Stimulated activated CD4-positive, alpha-beta T cell treated with anti-CD3 and anti-CD28 coated beads, TNF-alpha, amount 100 ng/mL, for 1 hour (primary cell): ENCODE measurements around the gene TBC1D10A.
A peak's percentile ranks its signal among the peaks of the same experiment; 100 is the strongest.

Experiments
- DNase-seq, 3 donors: peaks; one replicate each; pipeline ENCODE4 v3.0.0-alpha.2; 2020; ENCODE audit warnings: low read depth in 3 of 3, low spot score in 1 of 3

The TBC1D10A gene

GRCh38 chr22:30302810-30303138 is 24.0 kb downstream of the TBC1D10A start:
- DNase-seq = no peak

GRCh38 chr22:30301995-30302809 is 24.5 kb downstream of the TBC1D10A start:
- no peak for DNase-seq

DNA sequence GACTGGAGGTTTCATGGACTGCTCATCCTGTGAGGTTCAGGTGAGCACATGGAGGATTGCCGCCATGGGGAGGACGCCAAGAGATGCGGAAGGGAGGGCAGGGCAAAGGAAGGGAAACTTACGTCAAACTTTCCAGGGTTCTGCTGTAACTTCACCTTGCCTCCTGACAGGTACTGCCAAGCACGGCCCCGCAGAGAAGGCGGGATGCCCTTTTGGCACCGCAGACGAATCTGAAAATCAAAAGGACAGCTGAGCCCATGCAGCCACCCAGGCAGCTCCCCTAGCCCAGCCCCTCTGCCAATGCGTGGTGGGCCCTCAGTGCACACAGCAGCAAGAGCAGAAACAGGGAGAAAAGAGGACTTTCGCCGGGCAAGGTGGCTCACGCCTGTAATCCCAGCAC is 27.4 kb downstream of the TBC1D10A start:
- no peak for DNase-seq

DNA sequence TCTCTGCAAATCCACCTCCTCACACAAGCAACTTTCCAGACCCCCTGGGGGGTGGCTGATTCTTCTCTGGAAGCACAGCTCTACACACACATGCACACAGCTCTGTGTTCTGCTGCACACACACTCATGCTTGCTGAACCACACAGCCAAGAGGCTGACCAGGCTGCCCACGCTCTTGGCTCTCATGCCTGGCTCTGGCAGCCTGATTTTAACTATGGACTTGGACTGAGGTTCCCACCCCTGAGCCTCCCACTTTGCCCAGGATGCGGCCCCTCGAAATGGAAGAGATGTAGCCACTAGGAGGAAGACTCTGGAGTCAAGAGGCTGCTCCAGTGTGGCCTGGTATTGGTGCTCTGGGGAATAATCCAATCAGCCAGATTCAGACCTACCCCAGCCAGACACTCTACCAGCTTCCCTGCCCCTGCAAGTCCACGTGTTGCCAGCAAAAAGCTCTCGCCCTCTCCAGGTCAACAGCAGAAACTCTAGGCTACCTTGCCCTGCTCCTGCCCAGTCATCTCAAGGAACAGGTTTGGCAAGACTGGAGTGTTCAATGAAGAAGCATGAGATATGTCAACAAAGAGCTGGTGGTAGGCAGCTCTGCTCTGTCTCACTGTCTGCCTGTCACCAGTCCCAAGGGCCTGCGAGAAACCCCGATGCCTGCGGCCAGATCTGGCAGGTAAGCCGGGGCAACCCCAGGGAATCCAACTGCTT is 28.6 kb downstream of the TBC1D10A start:
- no peak for DNase-seq

- DNase-seq = no peak
Measured at GRCh38 chr22:30297276-30297990, 29.3 kb downstream of the TBC1D10A start.

DNA sequence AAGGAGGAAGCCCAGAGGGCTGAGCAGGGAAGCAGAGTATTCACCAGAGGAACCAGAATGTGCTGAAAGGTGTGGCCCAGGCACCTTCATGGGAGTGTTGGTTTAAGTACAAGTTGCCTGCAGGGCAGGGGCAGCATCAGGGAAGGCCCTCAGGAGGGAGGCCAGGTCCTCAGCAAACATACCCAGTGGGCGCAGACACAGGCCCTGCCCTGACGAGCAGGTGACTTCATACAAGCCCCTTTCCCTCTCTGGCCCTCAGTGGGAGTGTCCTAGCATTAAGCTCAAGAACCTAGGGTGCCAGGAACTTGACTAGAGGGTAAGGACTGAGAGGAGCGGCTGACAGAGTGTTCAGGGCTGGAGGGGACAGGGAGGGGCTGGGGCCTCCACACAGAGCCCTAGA is 29.9 kb downstream of the TBC1D10A start:
- no peak for DNase-seq

DNA sequence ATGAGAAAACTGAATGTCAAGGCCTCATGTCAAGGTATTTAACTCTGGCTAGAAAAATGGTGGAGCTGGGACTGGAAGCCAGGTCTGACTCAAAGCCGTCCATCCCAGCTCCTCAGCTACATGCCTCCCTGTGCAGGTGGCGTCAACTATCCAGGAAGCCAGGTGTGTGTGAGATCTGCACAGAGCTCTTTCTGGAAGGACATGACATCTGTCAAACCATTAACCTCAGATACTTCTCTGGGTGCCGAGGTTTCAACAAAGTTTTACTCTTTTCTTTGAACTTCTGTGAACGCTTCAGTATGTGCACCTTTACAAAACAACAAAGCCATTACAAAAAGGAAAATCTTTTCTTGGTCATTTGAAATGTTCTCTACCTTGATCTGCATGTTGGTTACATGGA is 30.4 kb downstream of the TBC1D10A start:
- DNase-seq = no peak

DNA sequence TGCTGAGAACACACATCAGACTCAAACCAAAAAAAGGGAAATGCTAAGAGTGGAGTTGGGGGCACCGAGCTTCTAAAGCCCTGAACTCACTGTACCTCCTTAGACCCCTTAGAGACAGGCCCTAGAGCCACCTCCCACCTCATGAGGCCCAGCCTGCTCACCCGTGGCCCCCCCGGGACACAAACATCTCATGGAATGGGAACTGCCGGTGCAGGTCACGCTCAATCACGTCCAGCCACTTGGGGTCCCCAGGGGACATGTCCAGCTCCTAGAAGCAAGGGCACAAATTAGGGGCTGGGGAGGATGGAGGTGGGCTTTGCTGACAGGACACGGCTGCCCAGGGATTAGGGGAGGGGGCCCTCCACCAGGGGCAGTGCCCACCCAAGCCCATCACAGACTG is 31.2 kb downstream of the TBC1D10A start:
- DNase-seq = no peak

- DNase-seq = no peak
Measured at GRCh38 chr22:30294830-30295229, 31.9 kb downstream of the TBC1D10A start.

- no peak for DNase-seq
Measured at GRCh38 chr22:30294066-30294465, 32.7 kb downstream of the TBC1D10A start.

DNA sequence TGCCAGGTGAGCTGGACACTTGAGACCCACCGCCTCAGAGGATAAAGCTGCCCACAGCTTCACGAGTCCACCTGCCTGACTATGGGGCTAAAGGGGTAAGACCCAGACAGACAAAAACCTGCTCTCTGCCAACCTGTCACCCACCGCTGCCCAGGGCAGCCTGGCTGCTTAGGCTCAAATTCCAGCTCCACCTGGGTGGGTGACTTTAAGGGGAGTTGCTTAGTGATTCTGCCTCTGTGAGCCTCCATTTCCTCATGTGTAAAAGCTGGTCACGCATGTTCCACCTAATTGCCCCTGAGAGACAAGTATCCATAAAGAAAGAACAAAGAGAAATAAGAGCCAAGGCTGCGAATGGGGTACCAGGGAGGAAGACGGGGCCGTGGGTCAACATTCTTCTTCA is 33.7 kb downstream of the TBC1D10A start:
- DNase-seq = no peak

DNA sequence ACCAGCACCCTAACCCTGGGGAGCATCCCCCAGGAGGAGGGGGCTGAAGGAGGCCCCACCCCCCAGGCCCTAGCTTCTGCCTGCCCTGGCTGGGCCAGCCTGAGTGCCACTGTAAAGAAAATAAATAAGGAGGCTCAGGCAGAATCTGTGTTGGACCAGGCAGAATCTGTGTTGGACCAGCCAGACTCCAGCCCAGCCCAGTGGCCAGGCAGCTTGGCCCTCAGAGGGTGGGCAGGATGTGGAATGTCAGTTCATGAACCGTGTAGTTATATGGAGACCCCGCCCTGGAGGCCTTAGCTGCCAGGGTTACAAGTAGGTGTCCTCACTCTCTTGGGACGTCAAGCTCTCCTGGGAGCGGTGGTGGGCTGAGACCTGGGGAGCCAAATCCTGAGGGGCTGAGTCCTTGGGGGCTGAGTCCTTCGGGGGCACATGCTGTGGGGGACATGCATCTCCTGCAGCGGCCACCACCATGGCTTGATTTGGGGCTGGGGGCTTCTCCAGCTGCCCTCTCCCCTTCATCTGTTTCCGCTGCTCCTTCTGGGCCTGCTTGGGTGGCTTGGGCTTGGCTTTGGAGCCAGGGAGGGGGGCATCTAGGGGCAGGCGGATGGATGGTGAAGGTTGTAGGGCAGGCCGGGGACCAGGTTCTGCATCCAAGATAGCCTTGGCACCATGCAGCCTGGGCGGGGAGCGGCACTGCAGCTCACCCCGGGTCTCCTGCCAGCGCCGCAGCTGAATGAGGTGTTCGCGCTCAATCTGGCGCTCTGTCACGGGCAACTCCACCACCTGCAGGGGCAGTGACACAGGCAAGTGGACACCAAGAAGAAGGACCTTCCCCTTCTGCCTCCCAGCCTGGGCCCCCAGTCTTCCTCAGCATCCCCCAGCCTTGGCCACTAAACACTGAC is 34.4 kb downstream of the TBC1D10A start:
- DNase-seq = no peak

- DNase-seq = no peak
Measured at GRCh38 chr22:30291058-30291892, 35.5 kb downstream of the TBC1D10A start.

DNA sequence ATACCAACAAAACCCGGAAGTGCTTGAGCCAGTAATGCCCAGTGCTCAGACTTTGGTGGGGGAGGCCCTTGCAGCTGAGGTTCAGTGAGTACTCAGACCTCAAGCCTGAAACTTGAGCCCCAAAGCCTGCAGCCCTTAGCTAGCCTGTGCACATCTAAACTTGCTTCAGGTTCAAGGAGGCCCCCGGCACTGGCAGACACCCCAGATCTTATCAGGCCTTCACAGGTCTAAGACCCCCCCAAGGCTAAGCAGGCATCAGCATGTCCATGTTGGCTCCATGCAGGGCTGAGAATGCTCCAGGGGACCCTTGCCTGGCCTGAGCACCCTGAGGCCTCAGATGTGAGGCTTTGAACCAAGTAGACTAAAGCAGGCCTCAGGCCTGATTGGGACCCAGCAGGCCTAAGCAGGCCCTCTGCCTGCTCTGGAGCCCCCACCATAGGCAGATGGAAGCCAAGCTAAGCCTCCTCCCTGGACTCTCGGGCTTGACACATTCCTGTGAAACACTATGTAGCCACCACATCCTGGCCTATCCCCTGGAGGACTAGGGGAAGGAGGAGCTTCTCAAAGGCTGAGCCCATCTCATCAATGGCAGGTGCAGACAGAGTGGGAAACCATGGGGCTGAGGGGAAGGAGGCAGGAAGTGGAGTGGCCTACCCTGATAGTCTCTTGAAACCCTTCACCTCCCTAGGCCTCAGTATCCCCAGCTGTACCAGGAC is 36.2 kb downstream of the TBC1D10A start:
- DNase-seq = no peak

DNA sequence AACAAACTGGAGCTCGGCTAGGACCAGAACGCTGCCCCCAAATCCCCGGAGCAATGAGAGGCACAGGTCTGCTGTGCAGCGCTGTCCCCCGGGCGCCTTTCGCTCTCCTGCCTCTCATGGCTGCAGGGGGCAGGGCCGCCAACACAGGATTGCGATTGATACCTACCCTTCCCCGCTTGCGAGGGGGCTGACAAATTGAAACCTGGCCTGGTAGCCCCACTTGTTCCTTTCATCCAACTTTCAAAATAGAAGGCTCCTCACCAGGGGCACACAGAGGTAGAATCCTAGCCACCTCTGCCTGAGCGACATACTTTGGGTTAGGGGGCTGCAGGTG is 36.8 kb downstream of the TBC1D10A start:
- no peak for DNase-seq

GRCh38 chr22:30289141-30289979 is 37.4 kb downstream of the TBC1D10A start, which contains the start of gene CASTOR1:
CASTOR1 (minus strand) TSS chr22:30289505; CDS start chr22:30289497, 8 bp downstream.
- DNase-seq = peak; percentile 56 to 84 (median 67)

- no peak for DNase-seq
Measured at GRCh38 chr22:30288419-30289140, 38.2 kb downstream of the TBC1D10A start.
